Measurements from ENCODE around the gene ANKRD29. TPM values are rescaled to one million over a fixed set of nuclear protein-coding genes. Genes with fewer than 3 reads are reported as not detected.
A peak's percentile ranks its signal among the peaks of the same experiment; 100 is the strongest.

ANKRD29 gene
- total RNA-seq, 1 donor from 2014 or later, result 56.5 TPM

- Histone ChIP-seq H3K9me3 (no peaks in the 10 kb centered on the region), H3K4me1 (no peaks in the 10 kb centered on the region), H3K27me3 (ENCODE audit: low read depth) (no peaks in the 10 kb centered on the region), H3K4me3 (no peak overlapping the region), H3K27ac (no peak overlapping the region), H3K36me3 (no peaks in the 10 kb centered on the region)
- ATAC-seq (no peak), DNase-seq (no peak)
- no peak for TF ChIP-seq CTCF (IDR thresholded peaks at IDR 0.05)
- intact Hi-C loops (cut with DNase I), result no loop called here
Measured at GRCh38 chr18:23609390-23610023, 53.2 kb downstream of the ANKRD29 start.

GRCh38 chr18:23608211-23608610 is 54.5 kb downstream of the ANKRD29 start:
- ATAC-seq (no peak), DNase-seq (no peak)
- Histone ChIP-seq H3K27ac (no peak overlapping the region), H3K4me3 (no peak overlapping the region), H3K36me3 (no peaks in the 10 kb centered on the region), H3K4me1 (no peaks in the 10 kb centered on the region), H3K9me3 (no peaks in the 10 kb centered on the region), H3K27me3 (ENCODE audit: low read depth) (no peaks in the 10 kb centered on the region)
- TF ChIP-seq CTCF (IDR thresholded peaks at IDR 0.05), result no peak
- intact Hi-C loops (cut with DNase I), result no loop called here

DNA sequence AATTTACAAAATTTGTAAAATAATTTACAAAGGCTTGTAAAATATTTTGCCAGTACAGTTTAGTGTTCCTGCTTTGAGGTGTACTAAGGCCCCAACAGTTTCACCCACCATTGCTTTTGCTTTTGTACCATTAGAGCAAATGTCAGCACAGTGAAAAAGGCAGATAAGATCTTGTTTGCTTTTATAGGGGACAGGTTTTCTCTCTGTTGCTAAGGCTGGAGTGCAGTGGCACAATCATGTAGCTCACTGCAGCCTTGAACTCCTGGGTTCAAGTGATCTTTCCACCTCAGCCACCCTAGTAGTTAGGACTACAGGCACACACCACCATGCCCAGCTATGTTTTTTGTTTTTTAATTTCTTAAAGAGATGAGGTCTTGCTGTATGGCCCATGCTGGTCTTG is 56.8 kb downstream of the ANKRD29 start:
- ATAC-seq, result no peak
- Histone ChIP-seq H3K9me3 (no peaks in the 10 kb centered on the region), H3K36me3 (no peaks in the 10 kb centered on the region), H3K4me3 (no peak overlapping the region), H3K27me3 (ENCODE audit: low read depth) (no peaks in the 10 kb centered on the region), H3K4me1 (no peaks in the 10 kb centered on the region), H3K27ac (no peak overlapping the region)
- intact Hi-C loops (cut with DNase I), result no loop called here
- no peak for DNase-seq
- no peak for TF ChIP-seq CTCF (IDR thresholded peaks at IDR 0.05)

- H3K4me1 ChIP-seq, result no peaks in the 10 kb centered on the region
- intact Hi-C loops (cut with DNase I), result no loop called here
- no peak overlapping the region for H3K27ac ChIP-seq
- H3K27me3 ChIP-seq (ENCODE audit: low read depth), result no peaks in the 10 kb centered on the region
- no peak for TF ChIP-seq CTCF (IDR thresholded peaks at IDR 0.05)
- no peak overlapping the region for H3K4me3 ChIP-seq
- H3K9me3 ChIP-seq, result no peaks in the 10 kb centered on the region
- no peak for ATAC-seq
- no peaks in the 10 kb centered on the region for H3K36me3 ChIP-seq
- no peak for DNase-seq
Measured at GRCh38 chr18:23599809-23600208, 62.9 kb downstream of the ANKRD29 start.

GRCh38 chr18:23596183-23596582 is 66.5 kb downstream of the ANKRD29 start:
- intact Hi-C loops (cut with DNase I), result no loop called here
- no peak overlapping the region for H3K27ac ChIP-seq
- ATAC-seq, result peak; percentile 67 to 76
- H3K36me3 ChIP-seq, result no peaks in the 10 kb centered on the region
- TF ChIP-seq CTCF (IDR thresholded peaks at IDR 0.05), result no peak
- no peaks in the 10 kb centered on the region for H3K9me3 ChIP-seq
- DNase-seq, result peak; percentile 77
- H3K4me1 ChIP-seq, result no peaks in the 10 kb centered on the region
- no peaks in the 10 kb centered on the region for H3K27me3 ChIP-seq (ENCODE audit: low read depth)
- no peak overlapping the region for H3K4me3 ChIP-seq
